VCaP (cell line): ENCODE data around the gene DEFB127.
"Not testable (repeated sequence)": the region's sequence is repeated elsewhere in the genome, so short reads cannot be mapped to it uniquely, and the experiment has no call there.

Experiments
- H3K27ac ChIP-seq: fragments of 450-650 bp; 2 replicates; pipeline ENCODE4 v1.5.1; 2017
- CTCF ChIP-seq: fragments of 450-650 bp; conservative IDR thresholded peaks from 2 replicates; pipeline ENCODE4 v1.5.1; 2017; ENCODE audit warnings: mild to moderate bottlenecking, moderate library complexity

DEFB127 gene

GRCh38 chr20:164618-165017 lies 7.4 kb downstream of the DEFB127 start:
- no peak overlapping the region for H3K27ac ChIP-seq
- TF ChIP-seq CTCF = no peak

- no peak for TF ChIP-seq CTCF
- H3K27ac ChIP-seq = no peak overlapping the region
Measured at GRCh38 chr20:168876-169275, 11.6 kb downstream of the DEFB127 start.

GRCh38 chr20:184288-184687 lies 27.0 kb downstream of the DEFB127 start:
- no peak overlapping the region for H3K27ac ChIP-seq
- no peak for TF ChIP-seq CTCF

- no peak overlapping the region for H3K27ac ChIP-seq
- TF ChIP-seq CTCF = no peak
Measured at GRCh38 chr20:187733-188132, 30.5 kb downstream of the DEFB127 start.

GRCh38 chr20:189611-190010 lies 32.4 kb downstream of the DEFB127 start, which contains the start of gene DEFB128:
DEFB128 (minus strand) TSS chr20:189711; CDS start chr20:189623, 88 bp downstream.
- no peak for TF ChIP-seq CTCF

GRCh38 chr20:198225-198624 lies 41.0 kb downstream of the DEFB127 start:
- H3K27ac ChIP-seq = no peak overlapping the region
- no peak for TF ChIP-seq CTCF

More at GRCh38 chr20:189611-190010, 32.4 kb downstream of the DEFB127 start, which contains the start of gene DEFB128:
- no peak within 1 kb of the TSS for H3K27ac ChIP-seq

- H3K27ac ChIP-seq = no peak overlapping the region
- TF ChIP-seq CTCF = no peak
Measured at GRCh38 chr20:199996-200395, 42.7 kb downstream of the DEFB127 start.

- not testable (repeated sequence) for H3K27ac ChIP-seq
Measured at GRCh38 chr20:203630-204029, 46.4 kb downstream of the DEFB127 start.
